NCI-H1092 (cell line): Measurements from ENCODE around the gene DYNLT2B.
"Not testable (repeated sequence)": the region's sequence is repeated elsewhere in the genome, so short reads cannot be mapped to it uniquely, and the experiment has no call there.

ENCODE experiments used
- DNase-seq: peaks from one replicate; lab custom pipeline; 2025; lab: John Stamatoyannopoulos, UW

DYNLT2B gene

GRCh38 chr3:196326936-196327335, 8.9 kb upstream of the DYNLT2B start:
- no peak for DNase-seq

DNA sequence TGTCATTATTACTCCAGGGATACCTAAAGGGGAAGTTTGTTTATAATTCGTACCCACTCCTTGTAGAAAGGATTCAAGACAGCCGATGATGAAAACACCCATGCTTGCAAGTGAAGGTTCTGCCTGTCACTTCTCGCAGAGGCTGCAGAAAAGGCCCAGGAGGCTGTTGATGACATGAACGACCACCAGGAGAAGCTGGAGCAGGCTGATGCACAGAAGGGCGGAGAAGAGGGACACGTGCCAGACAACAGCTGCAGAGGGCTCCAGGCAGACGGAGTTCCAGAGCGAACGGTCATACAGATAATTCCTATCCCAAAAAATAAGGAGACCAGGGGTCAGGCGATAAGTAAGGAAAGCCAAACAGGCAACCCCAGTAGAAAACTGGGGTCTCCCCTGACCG, 5.7 kb upstream of the DYNLT2B start:
- no peak for DNase-seq

GRCh38 chr3:196323016-196323415, 5.0 kb upstream of the DYNLT2B start:
- no peak for DNase-seq

- no peak for DNase-seq
Measured at GRCh38 chr3:196321162-196321561, 3.1 kb upstream of the DYNLT2B start.

DNA sequence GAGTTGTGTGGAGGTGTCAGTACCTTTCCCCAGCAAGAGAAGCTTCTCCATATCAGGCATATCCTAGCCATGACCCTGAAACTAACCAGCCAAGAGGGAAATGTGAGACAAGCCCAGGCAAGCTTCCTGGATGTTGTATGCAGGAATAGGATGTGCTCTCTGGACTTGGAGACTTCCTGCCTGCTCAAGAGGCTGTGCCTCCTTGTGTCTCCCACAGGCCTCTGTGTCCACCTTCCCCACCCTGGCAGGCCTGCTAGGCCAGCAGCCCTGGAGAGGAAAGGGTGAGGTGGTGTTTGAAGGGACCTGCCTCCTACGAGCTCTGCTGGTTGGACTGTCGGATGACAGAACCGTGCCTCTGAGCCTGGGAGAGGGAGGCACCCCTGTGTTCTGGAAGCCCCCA, 2.1 kb upstream of the DYNLT2B start:
- no peak for DNase-seq

GRCh38 chr3:196316799-196317686, 997 bp downstream of the DYNLT2B start:
- DNase-seq: not testable (repeated sequence)

DNA sequence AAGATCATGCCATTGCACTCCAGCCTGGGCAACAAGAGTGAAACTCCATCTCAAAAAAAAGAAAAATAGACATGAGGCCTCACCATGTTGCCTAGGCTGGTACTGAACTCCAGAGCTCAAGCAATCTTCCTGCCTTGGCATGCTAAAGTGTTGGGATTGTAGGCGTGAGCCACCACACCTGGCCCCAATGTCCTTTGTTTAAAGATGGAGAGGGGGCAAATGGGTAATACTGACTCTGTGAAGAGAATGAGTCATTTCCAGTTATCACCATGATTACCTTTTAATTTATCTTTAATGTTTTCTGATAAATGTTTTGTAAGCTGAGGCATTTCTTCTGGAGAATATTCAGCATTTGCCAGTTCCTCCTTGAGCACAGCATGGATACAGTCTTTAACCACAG, 2.2 kb downstream of the DYNLT2B start:
- DNase-seq: no peak

DNA sequence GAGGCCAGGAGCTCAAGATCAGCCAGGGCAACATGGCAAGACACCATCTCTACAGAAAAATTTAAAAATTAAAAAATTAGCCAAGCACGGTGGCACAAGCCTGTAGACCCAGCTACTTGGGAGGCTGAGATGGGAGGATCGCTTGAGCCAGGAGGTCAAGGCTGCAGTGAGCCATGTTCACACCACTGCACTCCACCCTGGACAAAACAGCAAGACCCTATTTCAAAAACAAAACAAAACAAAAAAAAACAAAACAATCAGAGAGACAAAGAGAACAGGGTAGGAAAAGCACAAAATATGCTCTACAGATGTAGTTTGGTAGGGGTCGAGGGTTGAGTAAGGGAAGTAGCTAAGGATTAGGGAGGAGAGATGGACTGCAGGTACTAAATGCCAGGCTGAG, 3.4 kb downstream of the DYNLT2B start:
- no peak for DNase-seq

GRCh38 chr3:196314086-196314485, 4.0 kb downstream of the DYNLT2B start:
- DNase-seq: not testable (repeated sequence)

DNA sequence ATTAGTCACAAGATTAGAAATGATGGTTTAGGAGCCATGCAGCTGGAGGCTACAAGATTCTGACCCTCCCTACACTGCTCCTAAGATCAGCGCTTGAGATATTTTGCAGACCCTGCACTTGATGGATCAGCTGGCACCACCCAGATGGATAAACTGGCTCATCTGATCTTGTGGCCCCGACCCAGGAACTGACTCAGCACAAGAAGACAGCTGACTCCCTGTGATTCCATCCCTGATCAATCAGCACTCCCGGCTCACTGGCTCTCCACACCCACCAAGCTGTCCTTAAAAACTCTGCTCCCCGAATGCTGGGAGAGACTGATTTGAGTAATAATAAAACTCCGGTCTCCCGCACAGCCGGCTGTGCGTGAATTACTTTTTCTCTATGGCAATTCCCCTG, 15.1 kb downstream of the DYNLT2B start:
- DNase-seq: not testable (repeated sequence)

- not testable (repeated sequence) for DNase-seq
Measured at GRCh38 chr3:196302551-196302950, 15.5 kb downstream of the DYNLT2B start.

- DNase-seq: no peak
Measured at GRCh38 chr3:196298521-196298920, 19.5 kb downstream of the DYNLT2B start.

- no peak for DNase-seq
Measured at GRCh38 chr3:196292286-196292923, 25.6 kb downstream of the DYNLT2B start.

DNA sequence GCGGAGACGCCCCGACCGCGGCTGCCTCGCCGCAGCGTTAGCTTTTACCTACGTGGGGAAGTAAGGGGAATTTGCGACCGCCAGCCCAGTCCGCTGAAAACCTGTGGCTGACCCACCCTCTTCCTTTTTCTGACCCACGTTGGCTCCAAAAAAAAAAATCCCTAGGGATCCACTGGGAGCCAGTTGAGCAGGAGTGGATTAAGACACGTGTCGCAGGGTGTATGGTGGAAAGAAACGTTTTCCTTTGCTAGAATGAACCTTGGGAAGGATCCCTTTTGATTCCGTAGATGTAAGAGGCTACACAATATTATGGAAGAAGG, 29.9 kb downstream of the DYNLT2B start:
- peak; percentile 53 for DNase-seq

GRCh38 chr3:196287440-196288140, 30.4 kb downstream of the DYNLT2B start, which contains the start of gene PCYT1A:
Gene PCYT1A (minus strand): TSS chr3:196287726. CDS start chr3:196270531, 17,195 bp downstream.
- DNase-seq: peak; percentile 92

DNA sequence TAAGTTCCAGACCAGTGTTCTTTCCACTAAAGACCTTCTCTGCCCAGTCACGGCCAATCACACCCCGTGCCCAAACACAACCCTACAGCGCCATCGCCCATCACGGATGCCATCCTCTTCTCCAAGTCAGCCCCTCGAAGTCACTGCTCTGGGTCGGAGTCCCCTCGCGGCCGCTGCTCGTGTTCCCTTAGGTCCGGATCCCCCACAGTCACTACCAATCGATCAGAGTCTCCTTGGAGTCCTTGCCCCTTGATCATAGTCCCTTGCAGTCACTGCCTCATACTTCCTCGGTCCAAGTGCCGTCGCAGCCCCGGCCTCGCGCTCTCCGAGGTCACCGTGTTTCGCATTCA, 31.0 kb downstream of the DYNLT2B start:
- no peak for DNase-seq

- DNase-seq: no peak
Measured at GRCh38 chr3:196284396-196284795, 33.6 kb downstream of the DYNLT2B start.

DNA sequence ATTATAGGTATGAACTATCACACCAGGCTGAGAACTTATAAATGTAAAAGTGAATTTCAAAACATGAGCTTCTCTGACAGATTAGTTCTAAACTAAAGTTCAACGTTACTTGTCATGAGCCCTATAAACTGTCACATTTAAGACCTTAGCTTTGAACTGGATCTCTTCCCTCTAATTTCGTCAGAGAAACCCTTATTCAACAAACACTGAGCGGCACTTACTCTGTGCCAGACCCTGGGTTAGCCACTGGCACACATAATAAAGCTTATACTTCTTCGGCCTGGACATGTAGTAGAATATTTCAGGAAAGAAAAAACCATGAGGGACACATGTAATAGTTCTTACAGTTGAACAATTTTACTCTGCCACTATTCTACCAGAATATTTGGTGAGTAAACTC, 36.1 kb downstream of the DYNLT2B start:
- no peak for DNase-seq

DNA sequence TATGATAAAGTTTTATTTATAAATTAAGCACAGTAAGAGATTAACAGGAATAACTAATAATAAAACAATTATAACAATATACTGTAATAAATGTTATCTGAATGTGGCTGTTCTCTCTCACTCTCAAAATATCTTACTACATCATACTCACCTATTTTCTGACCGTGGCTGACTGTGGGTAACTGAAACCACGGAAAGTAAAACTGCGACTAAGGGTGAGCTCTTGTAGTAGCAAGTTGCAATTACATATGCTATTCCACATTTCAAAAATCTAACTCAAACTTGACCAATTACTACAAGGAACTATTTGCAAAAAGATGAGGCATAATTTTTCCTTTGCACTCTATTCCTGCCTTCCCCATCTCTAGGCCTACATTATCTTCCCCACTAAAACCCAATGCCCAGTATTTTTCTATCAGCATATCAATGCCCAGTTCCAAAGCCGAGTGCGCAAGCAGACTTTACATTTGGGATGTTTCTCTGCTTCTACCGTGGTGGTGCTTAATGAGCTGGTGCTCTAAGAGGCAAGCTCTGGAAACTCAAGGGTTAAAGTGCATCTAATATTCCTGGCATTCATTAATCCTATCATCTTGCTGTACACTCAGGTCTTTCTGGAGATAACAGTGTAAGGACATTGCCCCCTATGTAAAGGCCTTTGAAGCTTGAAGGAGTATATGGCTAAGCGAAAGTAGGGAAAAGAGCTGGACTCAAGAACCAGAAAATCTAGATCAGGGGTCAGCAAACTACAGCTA, 37.2 kb downstream of the DYNLT2B start:
- no peak for DNase-seq

GRCh38 chr3:196275126-196275525, 42.9 kb downstream of the DYNLT2B start:
- DNase-seq: no peak

- no peak for DNase-seq
Measured at GRCh38 chr3:196274585-196274984, 43.5 kb downstream of the DYNLT2B start.

DNA sequence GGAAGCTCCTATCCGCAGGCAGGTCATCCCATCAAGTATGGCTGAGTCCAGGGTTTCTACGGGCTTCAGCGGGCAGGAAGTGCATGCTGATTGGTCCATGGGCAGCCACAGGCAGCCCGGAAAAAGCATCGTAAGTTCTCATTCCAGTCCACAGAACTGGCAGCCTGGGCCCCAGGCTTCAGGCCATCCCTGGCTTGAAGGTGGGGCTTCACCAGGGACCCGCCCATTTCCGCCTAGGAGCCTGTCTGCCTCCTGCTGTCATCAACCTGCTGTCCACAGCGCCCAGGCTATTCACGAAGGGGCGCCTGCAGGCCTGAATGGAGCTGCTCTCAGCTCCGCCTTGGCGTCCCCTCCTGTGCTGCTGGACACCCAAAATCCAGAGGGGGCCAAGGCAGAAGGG, 44.4 kb downstream of the DYNLT2B start:
- DNase-seq: no peak
